HG03469 (cell line): ENCODE results near the gene TRAK1.

Experiments used
- ATAC-seq: cut with Tn5 transposase; IDR thresholded peaks from one replicate; pipeline ENCODE4 v1.9.1; 2021; ENCODE audit warnings: mild to moderate bottlenecking, moderate library complexity, moderate number of reproducible peaks; ENCODE audit not compliant: unreplicated experiment

Gene TRAK1

DNA sequence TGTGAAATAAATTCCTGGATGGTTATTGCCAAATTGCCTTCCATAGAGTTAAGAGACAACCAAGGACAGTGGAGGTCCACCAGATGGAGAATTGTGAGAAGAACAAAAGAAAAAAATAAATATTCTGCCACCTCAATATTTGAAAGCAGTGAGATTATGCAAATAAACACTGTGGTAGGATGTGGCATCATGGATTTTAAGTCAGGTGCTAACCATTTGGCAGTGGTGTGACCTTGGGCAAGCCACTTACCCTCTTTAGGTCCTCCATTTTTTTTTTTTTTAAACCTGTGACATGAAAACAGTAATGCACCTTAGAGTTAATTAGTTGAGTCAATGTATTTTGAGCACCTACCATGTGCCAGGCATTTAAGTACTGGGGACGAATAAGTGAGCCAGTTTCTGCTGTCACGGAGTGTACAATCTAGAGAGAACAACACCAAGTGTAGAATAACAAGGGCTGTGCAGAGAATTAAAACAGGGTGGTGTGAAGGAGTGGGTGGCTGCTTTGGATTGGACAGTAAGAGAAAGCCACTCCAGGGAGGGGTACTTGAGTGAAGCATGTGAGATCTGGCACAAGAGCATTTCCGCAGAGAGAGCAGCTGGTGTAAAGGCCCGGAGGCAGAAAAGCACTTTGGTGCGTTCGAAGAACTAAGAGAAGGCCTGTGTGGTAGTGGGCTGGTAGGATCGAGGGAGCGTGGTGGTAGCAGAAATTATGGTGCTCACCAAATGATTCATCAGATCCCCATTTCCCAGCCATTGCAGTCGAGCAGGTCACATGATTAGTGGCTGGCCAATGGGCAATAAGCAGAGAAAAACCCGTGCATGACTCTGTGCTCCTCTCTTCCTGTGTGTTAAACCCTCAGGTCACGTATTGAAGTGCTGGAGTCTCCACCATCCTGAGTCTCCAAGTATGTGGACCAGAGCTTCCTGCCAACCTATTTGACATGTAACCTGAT, 135.6 kb downstream of the TRAK1 start:
- no peak for ATAC-seq

DNA sequence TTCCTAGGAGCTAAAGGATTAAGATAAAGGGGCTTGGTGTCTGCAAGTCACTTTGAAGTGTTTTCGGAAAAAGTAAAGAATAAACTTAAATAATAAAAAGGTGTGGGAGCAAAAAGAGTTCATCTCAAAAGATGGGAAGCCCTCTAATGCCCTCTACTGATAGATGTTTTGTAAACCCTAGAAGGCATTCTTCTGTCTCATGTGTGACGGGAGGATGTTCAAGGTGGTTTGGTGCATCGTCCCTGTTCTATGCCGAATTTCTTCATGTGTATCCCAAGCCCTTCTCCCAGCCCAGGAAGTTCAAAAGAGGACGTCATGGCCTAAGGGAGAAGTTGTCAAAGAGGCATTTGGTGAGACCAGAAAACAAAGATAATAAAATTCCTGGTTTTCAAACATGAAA, 137.6 kb downstream of the TRAK1 start:
- ATAC-seq: no peak

DNA sequence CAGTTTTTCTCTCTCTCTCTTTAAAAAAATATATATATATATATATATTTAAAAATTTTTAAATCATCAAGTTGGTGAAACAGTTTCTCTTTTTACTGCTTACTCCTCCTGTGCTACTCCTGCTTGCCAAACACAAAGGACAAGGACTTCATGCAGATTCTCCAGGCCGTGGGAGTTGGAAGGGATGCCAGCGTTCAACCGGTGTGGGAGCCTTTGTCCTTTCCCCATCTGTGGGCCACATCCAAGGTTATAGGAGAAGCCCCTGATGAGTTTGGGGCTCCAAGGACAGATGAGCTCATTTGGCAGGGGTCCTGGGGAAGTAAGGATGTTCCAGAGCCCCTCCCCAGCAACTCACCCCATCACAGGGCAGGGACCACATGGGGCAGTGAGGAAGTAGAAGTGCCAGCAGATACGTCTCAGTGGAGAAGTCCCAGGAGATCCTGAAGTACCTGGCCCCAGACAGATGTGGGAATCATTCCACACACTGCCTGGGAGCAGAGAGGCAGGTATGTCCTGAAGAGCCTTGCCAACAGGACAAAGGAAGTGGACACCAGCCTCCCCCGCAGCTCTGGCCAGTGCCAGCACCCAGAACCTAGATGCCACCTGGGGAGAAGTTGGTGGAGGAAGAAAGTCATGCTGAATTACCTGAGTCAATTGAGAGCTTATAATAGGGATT, 138.2 kb downstream of the TRAK1 start:
- ATAC-seq: no peak

DNA sequence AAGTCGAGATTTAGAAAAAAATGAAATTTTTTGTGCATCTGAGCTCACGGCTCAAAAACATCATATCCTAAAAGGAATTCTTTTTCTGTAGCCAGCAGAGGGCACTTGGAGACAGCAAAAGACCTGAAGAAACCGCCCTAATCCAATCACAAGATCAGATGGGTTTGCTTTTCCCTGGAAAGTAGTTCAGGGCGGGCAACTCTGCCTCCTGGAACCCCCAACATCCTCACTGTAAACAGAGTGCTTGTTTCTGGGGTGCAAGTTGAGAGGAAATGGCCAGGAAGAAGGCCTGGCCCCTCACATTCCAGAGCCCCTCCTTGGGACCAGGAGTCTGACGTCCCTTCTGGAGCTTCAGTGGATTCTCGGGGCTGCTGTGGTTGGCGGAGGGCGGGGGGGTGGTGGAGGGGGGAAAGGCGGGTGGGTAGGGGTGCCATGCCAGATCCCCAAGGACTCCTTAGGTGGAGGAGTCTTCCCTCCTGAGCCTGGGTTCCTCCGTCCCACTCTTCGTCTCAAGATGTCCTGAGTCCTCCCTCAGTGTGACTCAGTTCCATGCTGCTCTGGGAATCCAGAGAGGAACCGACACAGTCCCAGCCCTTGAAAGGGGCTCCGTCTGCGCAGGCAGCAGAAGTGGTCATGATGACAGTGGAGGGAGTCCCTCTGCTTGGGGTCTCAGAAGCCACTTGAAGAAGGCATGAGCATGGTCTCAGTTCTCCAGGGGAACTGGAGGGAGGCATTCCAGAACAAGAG, 139.0 kb downstream of the TRAK1 start:
- ATAC-seq: no peak

DNA sequence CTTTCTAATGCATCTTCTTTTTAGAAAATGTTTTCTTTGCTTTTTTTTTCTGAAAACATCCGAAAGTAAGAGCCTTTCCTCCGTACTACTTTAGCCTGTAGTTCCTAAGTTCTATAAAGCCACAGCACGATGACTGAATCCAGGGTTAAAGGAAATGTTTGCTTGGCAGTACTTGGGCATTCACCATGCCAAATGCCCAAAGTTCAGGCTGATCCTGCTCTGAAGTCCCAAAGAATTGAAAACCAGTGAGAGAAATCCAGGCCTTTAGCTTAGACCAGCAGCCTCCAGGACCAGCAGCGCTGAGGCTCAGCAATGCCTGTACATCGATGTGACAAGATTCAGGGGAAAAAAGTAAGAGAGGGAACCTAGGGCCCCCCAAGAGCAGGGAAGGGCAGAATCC, 139.7 kb downstream of the TRAK1 start:
- no peak for ATAC-seq

DNA sequence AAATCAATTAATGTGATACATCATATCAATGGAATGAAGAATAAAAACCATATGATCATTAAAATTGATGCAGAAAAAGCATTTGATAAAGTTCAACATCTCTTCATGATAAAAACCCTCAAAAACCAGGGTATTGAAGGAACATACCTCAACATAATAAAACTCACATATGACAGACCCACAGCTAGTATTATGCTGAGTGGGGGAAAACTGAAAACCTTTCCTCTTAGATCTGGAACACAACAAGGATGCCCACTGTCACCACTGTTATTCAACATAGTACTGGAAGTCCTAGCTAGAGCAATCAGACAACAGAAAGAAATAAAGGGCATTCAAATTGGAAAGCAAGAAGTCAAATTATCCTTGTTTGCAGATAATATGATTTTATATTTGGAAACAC, 144.4 kb downstream of the TRAK1 start:
- no peak for ATAC-seq

DNA sequence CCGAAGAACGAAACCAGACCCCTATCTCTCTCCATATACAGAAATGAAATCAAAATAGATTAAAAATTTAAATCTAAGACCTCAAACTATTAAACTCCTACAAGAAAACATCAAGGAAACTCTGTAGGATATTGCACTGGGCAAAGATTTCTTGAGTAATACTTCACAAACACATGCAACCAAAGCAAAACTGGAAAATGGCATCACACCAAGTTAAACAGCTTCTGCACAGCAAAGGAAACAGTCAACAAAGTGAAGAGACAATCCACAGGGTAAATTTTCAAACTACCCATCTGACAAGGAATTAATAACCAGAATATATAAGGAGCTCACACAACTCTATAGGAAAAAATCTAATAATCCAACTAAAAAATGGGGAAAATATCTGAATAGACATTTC, 145.5 kb downstream of the TRAK1 start:
- no peak for ATAC-seq

DNA sequence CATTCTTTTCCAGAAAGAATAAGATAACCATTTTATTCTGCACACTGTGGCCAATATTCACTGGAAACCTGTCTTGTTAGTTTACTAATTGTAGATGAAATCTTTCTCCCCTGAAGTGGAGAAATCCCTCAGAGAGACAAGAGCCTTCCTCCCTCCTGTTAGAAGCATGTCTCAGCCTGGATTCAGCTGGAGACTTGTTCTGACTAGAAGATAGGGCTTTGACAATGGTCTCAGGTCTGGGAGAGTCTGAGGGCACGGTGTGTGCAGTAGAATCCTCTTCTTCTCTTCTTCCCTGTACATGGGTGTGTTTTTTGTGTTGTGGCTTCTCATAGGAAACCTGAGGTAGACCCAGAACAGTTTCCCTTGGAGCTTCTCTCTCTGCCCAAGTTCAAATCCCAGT, 154.9 kb downstream of the TRAK1 start:
- no peak for ATAC-seq

DNA sequence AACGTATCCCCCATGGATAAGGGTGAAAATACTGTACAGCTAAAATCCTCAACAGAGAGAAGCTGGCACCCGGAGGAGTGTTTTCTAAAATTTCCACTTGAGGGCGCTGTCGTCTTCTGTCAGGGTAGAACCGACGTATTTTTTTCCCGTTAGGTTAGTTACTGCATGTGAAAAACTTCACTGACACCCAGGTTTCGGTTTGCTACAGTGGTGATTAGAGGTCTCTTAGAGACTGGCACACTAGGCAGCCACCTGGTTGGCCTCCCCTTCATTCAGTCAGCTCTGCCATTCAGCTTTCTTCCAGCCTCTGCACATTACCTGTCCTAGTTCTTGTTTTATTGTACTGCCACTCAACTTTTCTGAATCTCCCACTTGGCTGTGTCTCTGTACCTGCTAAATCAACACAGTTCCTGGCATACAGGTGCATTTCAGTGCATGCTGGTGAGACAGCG, 156.4 kb downstream of the TRAK1 start:
- no peak for ATAC-seq

DNA sequence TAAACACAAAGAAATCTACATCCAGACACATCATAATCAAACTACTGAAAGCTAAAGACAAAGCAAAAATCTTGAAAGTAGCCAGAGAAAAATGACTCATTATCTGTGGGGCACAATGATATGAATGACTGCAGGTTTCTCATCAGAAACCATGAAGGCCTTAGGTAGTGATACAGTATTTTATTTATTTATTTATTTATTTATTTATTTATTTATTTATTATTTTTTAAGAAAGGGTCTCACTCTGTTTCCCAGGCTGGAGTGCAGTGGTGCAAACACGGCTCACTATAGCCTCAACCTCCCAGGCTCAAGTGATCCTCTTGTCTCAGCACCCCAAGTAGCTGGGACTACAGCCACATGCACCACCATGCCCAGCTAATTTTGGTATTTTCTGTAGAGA, 159.6 kb downstream of the TRAK1 start:
- ATAC-seq: no peak

DNA sequence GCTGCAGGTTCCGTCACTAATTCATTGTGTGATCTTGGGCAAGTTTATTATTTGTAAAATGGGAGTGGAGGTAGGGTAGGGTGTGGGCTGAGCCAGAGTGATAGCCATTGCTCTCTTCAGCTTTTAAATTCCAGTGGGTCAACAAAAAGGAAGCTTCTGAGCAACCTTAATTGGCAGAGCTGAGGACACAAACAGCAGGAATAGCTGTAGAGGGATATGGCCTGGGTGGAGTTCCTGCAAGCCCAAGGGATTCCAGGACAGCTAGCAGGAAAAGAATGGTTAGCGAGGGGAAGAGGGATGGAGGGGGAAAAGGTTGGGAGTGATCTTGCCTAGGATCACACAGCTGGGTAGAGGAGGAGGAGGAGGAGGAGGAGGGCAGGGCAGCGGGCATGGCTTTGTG, 163.4 kb downstream of the TRAK1 start:
- ATAC-seq: no peak

DNA sequence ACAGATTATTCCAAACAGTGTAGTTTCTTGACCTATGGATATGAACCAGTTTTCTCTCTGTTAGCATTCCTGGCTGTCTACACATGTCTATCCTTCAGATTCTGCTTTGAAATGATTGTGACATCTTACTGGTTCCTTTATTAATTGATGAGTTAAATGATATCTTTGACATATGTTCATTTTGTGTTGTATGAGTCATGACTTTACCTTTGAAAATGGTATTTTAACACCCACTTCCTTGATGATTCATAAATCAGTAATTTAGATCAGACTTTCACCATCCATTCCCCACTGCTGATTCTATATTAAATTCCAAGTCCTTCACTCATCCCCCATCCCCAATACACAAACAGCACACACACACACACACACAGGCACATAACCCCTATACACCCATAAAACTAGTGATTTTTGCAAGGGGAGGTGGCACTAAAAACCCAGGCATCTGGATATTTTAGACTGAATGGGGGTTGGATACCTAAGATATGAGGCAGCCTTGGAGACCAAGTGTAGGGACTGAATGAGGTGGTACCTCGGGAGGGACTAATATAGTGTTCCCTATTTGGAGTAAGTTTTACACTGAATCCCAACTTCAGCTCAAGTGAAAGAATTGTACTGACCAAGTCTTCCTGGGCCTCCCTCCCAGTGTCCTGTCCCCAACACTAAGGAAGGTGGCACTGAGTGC, 165.1 kb downstream of the TRAK1 start:
- no peak for ATAC-seq

DNA sequence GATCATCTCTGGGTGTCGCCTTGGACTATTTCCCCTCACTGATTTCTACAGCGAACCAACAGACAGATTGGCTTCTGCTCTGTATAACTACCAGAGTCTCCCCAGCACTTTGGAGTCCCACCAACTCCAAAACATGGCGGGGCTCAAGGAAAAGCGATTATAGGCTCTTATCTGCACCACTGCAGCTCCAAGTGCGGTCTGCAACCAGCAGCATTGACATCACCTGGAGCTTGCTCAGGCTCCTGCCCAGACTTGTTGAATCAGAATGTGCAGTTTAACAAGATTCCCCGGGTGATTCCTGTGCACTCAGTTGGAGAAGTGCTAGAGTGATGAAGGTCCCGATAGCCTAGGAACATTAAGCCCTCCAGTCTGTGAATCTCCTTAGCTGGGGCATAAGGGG, 165.8 kb downstream of the TRAK1 start:
- no peak for ATAC-seq

DNA sequence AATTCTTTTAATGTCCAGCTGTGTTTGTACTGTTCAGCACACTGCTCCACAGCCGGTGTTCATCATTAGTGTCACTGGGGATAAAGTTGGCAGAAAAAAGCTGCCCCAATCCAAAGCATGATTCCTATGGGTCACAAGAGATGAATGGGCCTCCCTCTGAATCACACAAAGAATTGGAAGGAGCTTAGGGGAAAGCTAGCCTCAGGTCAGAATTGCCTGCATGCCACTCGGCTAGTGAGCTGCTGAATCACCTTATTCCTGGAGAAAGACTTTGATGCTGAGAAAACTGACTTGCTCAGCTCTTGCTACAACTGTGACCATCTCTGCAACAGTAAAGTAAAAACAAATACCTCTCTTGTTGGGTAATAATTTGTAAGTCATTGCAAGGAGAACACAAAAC, 171.4 kb downstream of the TRAK1 start:
- no peak for ATAC-seq

DNA sequence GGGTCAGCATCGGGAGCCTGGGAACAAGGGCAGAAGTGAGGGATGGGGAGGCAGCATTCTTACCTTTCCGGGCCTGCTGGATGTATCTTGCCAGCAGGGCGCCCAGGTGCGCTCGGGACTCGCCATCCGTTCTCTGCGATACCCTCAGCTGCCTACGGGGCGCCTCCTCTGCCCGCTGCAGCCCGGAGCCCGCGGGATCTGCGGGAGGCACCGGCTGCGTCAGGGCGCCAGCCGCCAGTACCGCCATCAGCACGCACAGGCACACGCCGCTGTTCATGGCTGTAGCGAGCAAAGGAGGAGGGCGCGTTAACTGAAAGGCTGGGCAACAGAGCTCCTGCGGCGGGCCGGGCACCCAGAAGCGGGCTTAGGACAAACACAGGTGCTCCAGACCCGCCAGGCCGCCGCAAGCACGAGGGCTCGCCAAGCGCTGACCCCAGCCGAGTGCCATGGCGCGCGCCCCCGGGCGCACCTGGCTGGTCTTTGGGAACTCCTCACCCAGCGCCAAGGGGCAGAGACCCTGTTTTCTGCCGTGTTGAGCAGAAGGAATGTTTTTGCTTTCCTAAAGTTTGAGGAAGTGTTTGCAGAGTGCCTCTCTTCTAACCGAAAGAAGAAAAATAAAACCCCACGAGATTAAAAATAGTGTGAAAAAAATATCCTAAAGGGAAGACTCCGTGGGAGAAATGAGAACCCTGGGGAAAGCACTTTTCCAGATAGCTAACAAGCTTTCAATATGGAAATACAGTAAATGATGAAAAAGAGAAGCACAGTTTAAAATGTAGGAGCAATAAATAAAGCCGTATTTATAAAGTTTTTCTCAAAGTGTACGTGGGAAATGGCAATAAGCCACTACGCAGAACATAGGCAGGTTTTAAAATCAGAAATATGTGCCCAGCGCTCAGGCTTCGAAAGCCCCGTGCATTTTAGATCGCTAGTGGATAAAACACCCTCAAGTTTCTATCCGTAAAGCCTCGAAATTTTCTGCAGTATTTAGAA, 172.5 kb downstream of the TRAK1 start:
- ATAC-seq: no peak

DNA sequence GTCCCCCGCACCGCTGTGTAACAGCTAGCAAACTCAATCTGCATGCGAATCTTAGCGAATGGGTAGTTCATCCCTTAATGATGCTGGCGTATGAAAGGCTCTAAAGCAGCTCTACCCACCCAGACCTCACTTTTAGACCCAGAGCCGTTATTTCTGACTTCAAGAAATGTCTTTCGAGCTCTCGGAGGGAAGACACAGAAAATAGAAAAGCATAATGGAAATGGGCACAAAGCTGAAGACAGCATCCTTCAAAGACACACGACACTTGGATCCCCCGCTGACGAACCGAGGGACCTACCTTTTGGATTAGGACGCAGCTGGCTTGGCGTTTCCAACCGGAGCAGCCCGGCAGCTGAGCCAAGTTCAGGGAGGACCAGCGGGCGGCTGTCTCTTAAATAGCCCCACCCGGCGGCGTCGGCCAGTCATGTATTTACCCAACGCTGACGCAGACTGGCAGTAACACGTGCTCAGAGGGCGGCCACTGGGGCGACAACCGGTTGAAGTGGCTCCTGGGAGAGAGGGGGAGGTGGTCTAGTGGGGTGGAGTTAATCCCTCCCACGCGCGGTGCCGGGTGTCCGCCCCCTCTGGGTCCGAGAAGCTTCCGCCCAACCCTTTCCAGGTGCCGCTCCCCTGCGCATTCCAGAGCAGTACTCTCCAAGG, 173.4 kb downstream of the TRAK1 start:
- ATAC-seq: no peak

DNA sequence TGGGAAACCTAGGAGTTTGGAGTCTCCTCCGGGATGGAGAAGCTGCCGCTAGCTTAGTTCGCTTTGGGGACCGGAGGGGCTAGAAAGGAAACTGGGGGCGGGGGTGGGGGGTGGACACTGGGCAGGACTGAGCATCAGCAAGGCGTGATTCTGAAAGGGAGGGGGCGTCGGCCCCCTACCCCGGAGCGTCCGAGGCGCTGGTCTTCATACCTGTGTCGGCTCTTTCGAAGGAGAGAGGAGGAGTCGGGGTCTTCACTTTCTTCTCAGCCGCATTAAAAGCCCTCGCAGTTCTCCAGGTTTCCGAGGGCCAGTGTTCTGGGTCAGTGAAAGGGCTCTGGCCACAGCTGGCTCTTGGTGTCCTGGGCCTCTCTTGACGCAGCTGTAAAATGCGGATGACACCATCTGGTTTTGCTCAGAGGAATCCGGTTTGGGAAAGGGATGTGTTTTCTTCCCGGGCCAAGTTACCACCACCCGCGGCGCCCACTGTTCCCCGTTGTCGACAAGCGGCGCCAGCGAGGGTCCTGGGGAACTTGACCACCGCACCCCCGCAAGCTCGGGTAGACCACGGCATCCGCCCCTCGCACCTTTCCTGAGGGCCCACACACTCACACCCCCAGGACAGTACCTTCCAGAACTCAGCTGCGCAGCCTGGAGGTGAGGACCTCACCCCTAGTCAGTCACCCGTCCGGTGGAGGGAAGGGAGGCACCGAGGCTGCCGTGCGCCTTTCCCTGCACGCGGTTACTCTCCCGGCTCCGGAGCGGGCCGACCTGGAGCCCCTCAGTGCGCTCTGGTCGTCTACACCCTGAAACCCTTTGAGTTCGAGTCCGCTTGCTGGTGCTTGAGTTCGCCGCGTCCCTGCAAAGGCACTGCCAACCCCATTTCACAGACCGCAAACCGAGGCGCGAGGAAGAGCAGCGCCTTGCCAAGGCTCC, 174.2 kb downstream of the TRAK1 start:
- no peak for ATAC-seq

DNA sequence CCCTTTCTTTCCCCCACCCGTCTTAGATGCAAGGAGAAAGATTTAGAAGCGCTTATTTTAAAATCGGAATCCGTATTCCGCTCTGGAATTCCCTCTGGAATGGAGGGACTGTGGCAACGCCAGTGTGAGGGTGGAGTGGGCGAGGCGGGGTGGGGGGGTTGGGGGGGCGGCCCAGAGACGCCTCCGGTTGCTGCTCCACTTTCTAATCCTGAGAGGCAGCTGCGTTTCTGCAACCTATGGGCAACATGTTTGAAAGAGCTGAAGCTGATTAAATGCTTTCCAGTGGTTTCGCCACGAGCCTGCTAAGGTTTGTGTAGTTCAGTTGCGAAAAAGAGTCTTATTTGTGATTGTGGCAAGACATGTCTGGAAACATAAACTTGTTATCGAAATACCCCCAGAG, 174.9 kb downstream of the TRAK1 start, which contains the start of gene CCK:
CCK (minus strand) TSS at position 101 of the 400 bp plus-strand sequence. CDS start 2,555 bp downstream, outside the sequence.
- no peak for ATAC-seq
